GDM1 (cell line): ENCODE data around the gene TAF4.
"Not testable (repeated sequence)": the region's sequence is repeated elsewhere in the genome, so short reads cannot be mapped to it uniquely, and the experiment has no call there.

Experiments
- DNase-seq: peaks from one replicate; lab custom pipeline; 2025; lab: John Stamatoyannopoulos, UW

TAF4 gene

GRCh38 chr20:62003567-62004405, 61.9 kb downstream of the TAF4 start:
- no peak for DNase-seq

GRCh38 chr20:62002882-62003480, 62.7 kb downstream of the TAF4 start:
- DNase-seq = no peak

- DNase-seq = no peak
Observed at GRCh38 chr20:62001178-62001715, 64.4 kb downstream of the TAF4 start.

DNA sequence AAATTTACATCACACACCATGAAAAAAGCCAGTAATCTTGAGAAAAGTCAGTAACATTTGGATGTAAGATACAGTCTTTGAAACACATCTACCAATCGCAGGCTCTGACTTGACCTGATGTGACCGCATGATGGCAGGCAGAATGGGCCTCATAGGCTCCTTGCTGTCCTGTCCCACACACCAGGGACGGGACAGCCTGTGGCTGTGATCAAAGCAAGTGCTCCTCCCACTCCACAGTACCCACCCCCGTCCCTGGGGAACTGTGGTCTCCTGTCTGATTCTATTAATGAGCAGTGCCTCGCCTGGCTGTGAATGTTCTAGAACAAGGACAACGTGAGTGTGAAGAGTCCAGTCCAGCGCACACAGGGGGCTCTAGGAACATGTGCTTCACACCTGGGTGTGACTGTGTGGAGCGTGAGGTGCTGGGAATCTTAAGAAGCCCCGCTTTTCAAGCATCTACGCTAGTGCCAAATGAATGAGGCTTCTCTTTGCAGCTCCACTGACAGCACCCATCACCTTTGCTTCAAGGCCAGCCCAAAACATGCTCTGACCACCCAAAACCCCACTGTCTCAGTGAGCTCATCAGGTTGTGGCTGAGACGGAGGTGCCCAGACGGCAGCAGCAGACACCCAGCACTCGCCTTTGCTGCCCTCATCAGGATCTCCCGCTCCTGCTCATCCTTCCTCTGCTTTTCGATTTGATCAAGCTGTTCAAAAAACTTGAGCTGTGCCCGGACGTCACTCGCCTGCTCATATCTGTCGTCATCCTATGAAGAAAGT, 67.1 kb downstream of the TAF4 start:
- no peak for DNase-seq

DNA sequence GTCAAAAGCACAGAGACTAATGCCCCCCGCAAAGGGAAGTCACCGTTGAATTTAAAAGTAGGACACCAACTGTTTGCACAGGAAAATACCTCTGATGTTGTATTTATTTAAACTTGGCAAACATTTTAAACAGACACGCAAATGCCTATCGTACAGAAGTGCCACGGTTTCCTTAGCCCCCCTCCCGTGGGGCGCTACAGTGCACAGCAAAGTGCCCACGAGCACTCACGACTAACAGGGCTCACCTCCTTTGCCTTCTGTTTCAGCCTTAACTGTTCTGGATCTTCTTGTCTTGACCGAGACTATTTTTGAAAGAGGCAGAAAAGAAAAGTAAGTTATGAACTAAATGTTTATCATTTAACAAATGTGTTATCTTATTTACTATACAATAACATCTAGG, 67.8 kb downstream of the TAF4 start:
- no peak for DNase-seq

- no peak for DNase-seq
Observed at GRCh38 chr20:61997372-61997771, 68.3 kb downstream of the TAF4 start.

DNA sequence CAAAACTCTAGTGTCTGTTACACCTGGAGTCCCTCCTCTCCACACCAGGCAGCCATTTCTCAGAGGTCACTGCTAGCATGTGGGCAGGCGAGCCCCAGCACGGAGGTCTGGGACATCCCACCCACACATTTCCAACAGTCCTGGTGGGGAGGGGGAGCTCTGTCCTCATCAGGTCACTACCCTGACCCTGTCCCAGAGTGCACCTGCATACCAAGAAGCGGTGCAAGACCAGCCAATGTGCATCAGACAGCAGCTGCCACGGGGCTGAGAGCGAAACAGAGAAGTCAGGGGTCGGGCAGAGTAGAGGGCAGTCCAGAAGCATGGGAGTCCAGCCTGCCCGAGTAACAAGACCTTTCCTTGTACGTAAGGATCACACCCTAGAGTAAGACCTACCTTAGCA, 71.1 kb downstream of the TAF4 start:
- no peak for DNase-seq

GRCh38 chr20:61993058-61993457, 72.6 kb downstream of the TAF4 start:
- no peak for DNase-seq

GRCh38 chr20:61991476-61991875, 74.2 kb downstream of the TAF4 start:
- DNase-seq = no peak

GRCh38 chr20:61990484-61990883, 75.2 kb downstream of the TAF4 start:
- no peak for DNase-seq

DNA sequence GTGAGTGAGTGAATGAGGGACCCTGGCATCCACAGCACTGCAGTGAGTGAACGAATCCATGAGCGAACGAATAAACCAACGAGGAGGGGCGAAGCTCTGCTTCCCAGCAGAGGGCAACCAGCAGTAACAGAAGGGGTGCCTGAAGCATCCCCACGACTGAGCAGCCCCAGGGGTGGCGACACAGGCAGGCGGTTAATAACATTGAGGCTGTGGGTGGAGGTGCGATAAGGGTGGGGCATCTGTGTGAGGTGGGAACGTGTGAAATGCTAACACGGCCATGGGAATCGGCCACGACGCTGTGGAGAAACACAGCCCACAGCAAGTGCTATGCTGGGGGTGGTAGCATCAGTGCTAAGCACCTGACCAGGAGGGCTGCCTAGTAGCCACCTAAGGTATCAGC, 75.9 kb downstream of the TAF4 start:
- no peak for DNase-seq

DNA sequence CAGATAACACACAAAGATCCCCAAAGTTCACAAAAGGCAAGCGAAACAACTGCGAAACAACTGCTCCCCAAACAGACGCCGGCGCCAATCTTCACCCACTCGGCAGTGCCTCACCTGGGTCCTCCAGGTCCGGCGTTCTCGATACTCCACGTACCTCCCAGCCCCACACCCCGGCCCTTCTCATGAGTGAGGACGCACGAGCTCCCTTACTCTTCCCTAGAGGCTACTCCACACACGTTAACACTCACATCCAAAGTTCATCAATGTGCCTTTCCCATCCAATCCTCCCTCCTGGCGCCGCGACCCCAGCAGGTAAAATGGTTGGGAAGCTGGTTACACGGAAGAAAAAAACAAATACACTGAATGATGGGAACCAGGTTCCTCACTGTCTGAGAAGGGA, 77.0 kb downstream of the TAF4 start:
- DNase-seq = no peak

DNA sequence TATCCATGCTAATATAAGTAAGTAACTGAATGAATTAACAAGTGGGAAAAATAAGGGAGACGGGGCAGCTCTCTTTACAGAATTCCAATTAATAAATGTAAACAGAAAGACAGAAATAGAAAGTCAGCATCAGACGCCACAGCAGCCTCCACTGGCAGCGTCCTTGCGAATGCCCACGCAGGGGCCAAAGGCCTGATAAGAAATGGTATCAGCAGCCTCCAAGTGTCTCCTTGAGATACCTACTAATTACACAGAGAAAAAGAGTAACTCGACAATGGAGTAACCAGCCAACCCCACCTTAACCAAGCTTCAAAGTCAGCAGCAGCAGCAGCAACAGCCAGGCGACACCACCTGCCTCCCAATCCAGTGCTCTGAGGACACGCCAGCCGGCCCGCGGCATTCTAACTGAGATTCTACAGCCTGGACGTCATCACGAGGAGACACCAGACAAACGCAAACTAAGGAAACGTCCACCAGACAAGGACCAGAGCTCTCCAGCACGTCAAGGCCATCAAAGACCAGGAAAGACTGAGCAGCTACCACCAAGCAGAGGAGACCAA, 78.8 kb downstream of the TAF4 start:
- DNase-seq = no peak

DNA sequence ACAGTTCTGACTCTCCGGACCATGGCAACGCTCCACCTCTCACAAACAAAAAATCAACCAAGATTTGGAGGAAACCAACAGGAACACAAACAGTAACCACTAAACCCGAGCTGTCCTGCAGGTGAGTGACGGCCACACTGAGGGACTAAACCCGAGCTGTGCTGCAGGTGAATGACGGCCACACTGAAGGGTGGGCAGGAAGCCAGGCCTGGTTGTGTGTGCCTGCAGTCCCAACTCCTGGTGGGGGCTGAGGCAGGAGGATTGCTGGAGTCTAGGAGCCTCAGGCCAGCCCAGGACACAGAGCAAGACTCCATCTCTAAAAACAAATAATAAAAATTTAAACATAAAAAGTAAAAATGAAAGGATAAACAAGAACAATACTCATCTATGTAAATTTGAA, 80.6 kb downstream of the TAF4 start:
- no peak for DNase-seq

DNA sequence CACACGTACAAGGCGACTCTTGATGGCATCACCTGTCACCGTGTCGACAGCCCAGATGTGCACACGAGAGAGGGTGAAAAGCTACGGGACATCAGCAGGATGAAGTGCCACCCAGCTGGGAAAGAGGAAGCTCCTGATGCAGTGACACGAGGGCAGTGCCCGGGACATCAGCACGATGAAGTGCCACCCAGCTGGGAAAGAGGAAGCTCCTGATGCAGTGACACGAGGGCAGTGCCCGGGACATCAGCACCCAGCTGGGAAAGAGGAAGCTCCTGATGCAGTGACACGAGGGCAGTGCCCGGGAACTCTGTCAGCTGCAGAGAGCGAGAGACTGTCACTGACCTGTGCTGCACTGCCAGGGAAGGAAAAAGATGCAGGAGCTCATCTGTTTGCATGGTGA, 81.2 kb downstream of the TAF4 start:
- not testable (repeated sequence) for DNase-seq

- no peak for DNase-seq
Observed at GRCh38 chr20:61983965-61984364, 81.7 kb downstream of the TAF4 start.

DNA sequence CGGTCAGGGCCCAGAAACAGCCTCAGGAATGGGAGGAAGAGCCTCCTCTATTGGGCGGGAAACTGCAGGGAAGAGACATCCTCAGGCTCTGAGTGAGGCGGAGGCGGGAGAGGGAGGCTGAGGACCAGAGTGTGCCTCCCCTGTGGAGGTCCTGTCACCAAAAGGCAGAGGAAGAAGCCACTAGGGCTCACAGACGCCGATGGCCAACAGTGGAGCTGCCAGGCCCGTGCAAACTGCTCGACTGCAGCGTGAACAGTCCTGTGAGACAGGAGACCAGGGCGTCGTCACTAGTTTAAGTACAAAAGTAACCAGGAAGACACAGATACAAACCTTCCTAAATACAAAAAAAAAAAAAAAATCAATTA, 82.7 kb downstream of the TAF4 start:
- no peak for DNase-seq

GRCh38 chr20:61982191-61982950, 83.3 kb downstream of the TAF4 start:
- DNase-seq = no peak

DNA sequence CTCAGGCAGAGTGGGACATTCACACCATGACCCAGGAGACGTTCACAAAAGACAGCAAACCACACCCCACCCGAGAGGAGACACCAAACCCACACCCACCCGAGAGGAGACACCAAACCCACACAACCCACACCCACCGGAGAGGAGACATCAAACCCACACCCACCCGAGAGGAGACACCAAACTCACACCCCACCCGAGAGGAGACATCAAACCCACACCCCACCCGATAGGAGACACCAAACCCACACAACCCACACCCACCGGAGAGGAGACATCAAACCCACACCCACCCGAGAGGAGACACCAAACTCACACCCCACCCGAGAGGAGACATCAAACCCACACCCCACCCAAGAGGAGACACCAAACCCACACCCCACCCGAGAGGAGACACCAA, 84.0 kb downstream of the TAF4 start:
- not testable (repeated sequence) for DNase-seq

GRCh38 chr20:61980647-61981583, 84.8 kb downstream of the TAF4 start:
- DNase-seq = no peak
